Middle frontal gyrus (tissue), 1 donor: Measurements from ENCODE around the gene RASSF10.

Source experiments
- DNase-seq: peaks from one replicate; pipeline ENCODE4 v3.0.0-alpha.2; 2015; ENCODE audit warnings: low spot score; ENCODE audit errors: extremely low spot score

The RASSF10 gene

GRCh38 chr11:13053255-13053917, 44.3 kb downstream of the RASSF10 start:
- DNase-seq, result no peak

- DNase-seq, result no peak
These were observed 45.2 kb downstream of the RASSF10 start for GRCh38 chr11:13054278-13054677.

- no peak for DNase-seq
These were observed 46.1 kb downstream of the RASSF10 start for GRCh38 chr11:13055200-13055599.

GRCh38 chr11:13061294-13061990, 52.3 kb downstream of the RASSF10 start:
- no peak for DNase-seq
